GM13977 (cell line): ENCODE data around the gene LYPD4.

Source experiments
- DNase-seq: peaks from one replicate; pipeline ENCODE4 v3.0.0; 2012; ENCODE audit warnings: low spot score
- in situ Hi-C: fragments of 300-500 bp; cut with MboI; formaldehyde crosslinking; loops from one replicate; pipeline ENCODE4 v1.12.0; 2022; ENCODE audit warnings: low sequenced_read_pairs, low pct_unique_long_range_greater_than_20kb, mixed read lengths, inconsistent platforms; ENCODE audit not compliant: unreplicated experiment
- TF ChIP-seq, protein P1 (sequence below): IDR thresholded peaks from 2 replicates; pipeline ENCODE4 v1.5.1; 2012; ENCODE audit warnings: mild to moderate bottlenecking, control low read depth; ENCODE audit not compliant: insufficient read depth; ENCODE audit errors: extremely low read depth, missing control alignments

LYPD4 gene

DNA sequence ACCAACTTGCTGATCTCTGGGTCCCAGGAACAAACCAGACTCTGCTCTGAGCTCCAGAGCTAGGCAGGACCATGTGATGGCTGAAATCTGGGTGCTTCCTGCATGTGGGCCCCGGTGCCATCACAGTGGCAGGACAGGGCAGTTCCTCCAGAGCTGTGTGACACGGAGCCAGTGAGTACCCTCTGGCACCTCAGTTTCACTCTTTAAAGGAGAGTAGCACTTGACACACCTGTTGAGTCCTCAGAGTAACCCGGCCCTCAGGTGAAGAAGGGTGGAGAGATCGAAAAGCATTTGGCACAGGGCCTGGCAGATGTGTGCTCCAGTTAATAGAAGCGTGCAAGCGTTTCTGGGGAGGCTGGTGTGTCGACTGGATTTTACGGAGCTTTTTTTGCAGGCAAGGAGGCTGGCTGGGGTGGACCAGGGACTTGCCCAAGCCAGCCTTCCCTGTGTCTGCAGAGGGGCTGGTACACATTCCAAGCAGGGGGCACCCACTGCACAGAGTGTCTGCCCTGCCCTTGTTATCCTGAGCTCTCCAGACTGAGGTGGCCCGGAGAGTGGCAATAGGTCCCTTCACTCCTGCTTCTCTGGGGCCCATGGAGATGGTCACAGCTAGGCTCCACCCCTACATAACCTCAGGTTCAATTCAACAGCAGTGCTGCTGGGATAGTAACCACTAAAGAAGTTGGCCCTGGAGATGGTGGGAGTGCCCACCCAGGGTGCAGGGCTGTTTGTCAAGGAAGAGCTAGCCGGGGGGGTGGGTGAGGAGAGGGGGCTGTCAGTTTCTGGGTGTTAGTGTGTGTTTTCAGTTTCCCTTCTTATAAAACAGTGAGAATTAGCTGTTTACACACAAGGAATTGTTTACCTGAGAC is 23.9 kb upstream of the LYPD4 start:
- no peak for DNase-seq

GRCh38 chr19:41866284-41866683 is 21.8 kb upstream of the LYPD4 start:
- no peak for DNase-seq
- TF ChIP-seq, protein P1, sequence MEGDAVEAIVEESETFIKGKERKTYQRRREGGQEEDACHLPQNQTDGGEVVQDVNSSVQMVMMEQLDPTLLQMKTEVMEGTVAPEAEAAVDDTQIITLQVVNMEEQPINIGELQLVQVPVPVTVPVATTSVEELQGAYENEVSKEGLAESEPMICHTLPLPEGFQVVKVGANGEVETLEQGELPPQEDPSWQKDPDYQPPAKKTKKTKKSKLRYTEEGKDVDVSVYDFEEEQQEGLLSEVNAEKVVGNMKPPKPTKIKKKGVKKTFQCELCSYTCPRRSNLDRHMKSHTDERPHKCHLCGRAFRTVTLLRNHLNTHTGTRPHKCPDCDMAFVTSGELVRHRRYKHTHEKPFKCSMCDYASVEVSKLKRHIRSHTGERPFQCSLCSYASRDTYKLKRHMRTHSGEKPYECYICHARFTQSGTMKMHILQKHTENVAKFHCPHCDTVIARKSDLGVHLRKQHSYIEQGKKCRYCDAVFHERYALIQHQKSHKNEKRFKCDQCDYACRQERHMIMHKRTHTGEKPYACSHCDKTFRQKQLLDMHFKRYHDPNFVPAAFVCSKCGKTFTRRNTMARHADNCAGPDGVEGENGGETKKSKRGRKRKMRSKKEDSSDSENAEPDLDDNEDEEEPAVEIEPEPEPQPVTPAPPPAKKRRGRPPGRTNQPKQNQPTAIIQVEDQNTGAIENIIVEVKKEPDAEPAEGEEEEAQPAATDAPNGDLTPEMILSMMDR = no peak
- in situ Hi-C loops = no loop called here

More for the DNA sequence above, 23.9 kb upstream of the LYPD4 start:
- in situ Hi-C loops = no loop called here
- TF ChIP-seq, protein P1 = no peak

GRCh38 chr19:41864374-41864773 is 19.9 kb upstream of the LYPD4 start:
- in situ Hi-C loops = no loop called here
- TF ChIP-seq, protein P1 = no peak
- no peak for DNase-seq

- in situ Hi-C loops = no loop called here
These were observed 18.9 kb upstream of the LYPD4 start for GRCh38 chr19:41863209-41863931.

GRCh38 chr19:41862445-41862986 is 18.0 kb upstream of the LYPD4 start:
- no peak for DNase-seq
- TF ChIP-seq, protein P1 = no peak
- in situ Hi-C loops = no loop called here

More at GRCh38 chr19:41863209-41863931, 18.9 kb upstream of the LYPD4 start:
- TF ChIP-seq, protein P1 = no peak
- DNase-seq = no peak

DNA sequence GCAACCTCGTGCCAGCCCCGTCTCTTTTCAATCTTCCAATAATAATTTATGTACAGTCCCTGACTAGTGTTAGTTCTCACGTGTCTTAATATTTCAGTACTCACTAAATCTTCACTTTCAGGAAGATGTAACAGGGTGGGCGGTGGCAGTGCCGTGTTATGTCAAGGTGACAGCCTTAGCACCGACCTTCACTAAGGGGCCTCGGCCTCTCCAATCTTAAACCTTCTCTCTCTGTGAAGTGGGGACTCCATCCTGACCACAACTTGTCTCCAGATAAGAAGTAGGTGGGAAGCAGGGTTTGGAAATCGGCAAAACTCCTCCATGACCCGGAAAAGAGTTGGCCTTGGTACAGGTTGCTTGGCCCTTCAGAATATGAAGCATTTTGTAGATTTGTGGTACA is 17.4 kb upstream of the LYPD4 start:
- TF ChIP-seq, protein P1 = no peak
- in situ Hi-C loops = no loop called here
- DNase-seq = no peak
